Activated B cell treated with CpG ODN at 0.5 μM for 24 hours (primary cell): ENCODE data around the gene PSME1. TPM values are rescaled to one million over a fixed set of nuclear protein-coding genes. Genes with fewer than 3 reads are reported as not detected.

ENCODE experiments used
- ATAC-seq: fragments of 200-7000 bp; cut with Tn5 transposase; one replicate; pipeline ENCODE4 v1.10.0; 2021; ENCODE audit warnings: low read depth, mild to moderate bottlenecking, moderate library complexity
- CTCF ChIA-PET: fragments of 350-600 bp; sonication (Branson Sonifier 250); formaldehyde crosslinking; loops from one replicate; lab custom pipeline; 2021; ENCODE audit warnings: antibody characterized with exemption; lab: Charles Lee
- POLR2A ChIA-PET: fragments of 350-600 bp; sonication (Branson Sonifier 250); formaldehyde crosslinking; loops from one replicate; lab custom pipeline; 2021; ENCODE audit warnings: antibody characterized with exemption; lab: Charles Lee
- DNase-seq: peaks from one replicate; pipeline ENCODE4 v3.0.0; 2022
- H3K27ac Mint-ChIP-seq: one replicate; pipeline ENCODE4 v1.8.0; 2020; ENCODE audit warnings: mixed read lengths
- H3K27me3 Mint-ChIP-seq: one replicate; pipeline ENCODE4 v1.8.0; 2021; ENCODE audit warnings: mixed read lengths
- H3K36me3 Mint-ChIP-seq: one replicate; pipeline ENCODE4 v1.8.0; 2021; ENCODE audit warnings: low read depth, mixed read lengths
- H3K4me1 Mint-ChIP-seq: one replicate; pipeline ENCODE4 v1.8.0; 2021; ENCODE audit warnings: mixed read lengths
- H3K4me3 Mint-ChIP-seq: one replicate; pipeline ENCODE4 v1.8.0; 2020; ENCODE audit warnings: mild to moderate bottlenecking, mixed read lengths
- H3K9me3 Mint-ChIP-seq: one replicate; pipeline ENCODE4 v1.8.0; 2020; ENCODE audit warnings: mixed read lengths
- intact Hi-C: fragments of 100-400 bp; cut with micrococcal nuclease; formaldehyde crosslinking; loops from one replicate; pipeline ENCODE4 v1.15.1; 2024
- total RNA-seq: library from RNA; stranded (reverse); gene quantifications from 2 replicates; pipeline ENCODE4 v1.2.3, GENCODE V29; 2022
- TF ChIP-seq, protein P1 (sequence below): fragments of 200-600 bp; IDR thresholded peaks from one replicate; pipeline ENCODE4 v1.8.0; 2022; ENCODE audit warnings: antibody characterized with exemption, mild to moderate bottlenecking

The PSME1 gene
- total RNA-seq, 1 donor from 2014 or later, result 406 TPM

DNA sequence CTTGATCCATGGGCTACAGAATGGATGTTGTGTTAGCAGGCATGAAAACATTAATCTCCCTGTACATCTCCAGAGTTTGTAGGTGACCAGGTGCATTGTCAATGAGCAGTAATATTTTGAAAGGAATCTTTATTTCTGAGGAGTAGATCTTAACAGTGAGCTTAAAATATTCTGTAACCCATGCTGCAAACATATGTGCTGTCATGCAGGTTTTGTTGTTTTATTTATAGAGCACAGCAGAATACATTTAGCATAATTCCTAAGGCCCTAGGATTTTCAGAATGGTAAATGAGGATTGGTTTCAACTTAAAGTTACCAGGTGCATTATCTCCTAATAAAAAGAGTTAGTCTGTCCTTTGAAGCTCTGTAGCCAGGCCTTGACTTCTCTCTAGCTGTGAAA, 9.1 kb upstream of the PSME1 start:
- ATAC-seq (no peak), DNase-seq (no peak)
- no peak overlapping the region for H3K4me3 Mint-ChIP-seq
- TF ChIP-seq, protein P1, sequence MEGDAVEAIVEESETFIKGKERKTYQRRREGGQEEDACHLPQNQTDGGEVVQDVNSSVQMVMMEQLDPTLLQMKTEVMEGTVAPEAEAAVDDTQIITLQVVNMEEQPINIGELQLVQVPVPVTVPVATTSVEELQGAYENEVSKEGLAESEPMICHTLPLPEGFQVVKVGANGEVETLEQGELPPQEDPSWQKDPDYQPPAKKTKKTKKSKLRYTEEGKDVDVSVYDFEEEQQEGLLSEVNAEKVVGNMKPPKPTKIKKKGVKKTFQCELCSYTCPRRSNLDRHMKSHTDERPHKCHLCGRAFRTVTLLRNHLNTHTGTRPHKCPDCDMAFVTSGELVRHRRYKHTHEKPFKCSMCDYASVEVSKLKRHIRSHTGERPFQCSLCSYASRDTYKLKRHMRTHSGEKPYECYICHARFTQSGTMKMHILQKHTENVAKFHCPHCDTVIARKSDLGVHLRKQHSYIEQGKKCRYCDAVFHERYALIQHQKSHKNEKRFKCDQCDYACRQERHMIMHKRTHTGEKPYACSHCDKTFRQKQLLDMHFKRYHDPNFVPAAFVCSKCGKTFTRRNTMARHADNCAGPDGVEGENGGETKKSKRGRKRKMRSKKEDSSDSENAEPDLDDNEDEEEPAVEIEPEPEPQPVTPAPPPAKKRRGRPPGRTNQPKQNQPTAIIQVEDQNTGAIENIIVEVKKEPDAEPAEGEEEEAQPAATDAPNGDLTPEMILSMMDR, result no peak
- peaks cover 38% of the 10 kb centered on the region for H3K4me1 Mint-ChIP-seq
- ChIA-PET POLR2A (interaction anchor here (0.6 to 2.9 kb wide), 3 partner anchors 9 to 186 kb away, joined by 3 to 22 read pairs (median 17); partner anchors contain the start of genes DCAF11, NRL and PSME1), CTCF (interaction anchor here (1.0 to 1.9 kb wide), 3 partner anchors 12 to 46 kb away, joined by 3 to 5 read pairs (median 4); partner anchors contain the start of genes DCAF11 and NRL)
- no peaks in the 10 kb centered on the region for H3K9me3 Mint-ChIP-seq
- H3K27ac Mint-ChIP-seq, result no peak overlapping the region
- peaks cover 26% of the 10 kb centered on the region for H3K36me3 Mint-ChIP-seq
- H3K27me3 Mint-ChIP-seq, result no peaks in the 10 kb centered on the region
- intact Hi-C loops, result no loop called here

DNA sequence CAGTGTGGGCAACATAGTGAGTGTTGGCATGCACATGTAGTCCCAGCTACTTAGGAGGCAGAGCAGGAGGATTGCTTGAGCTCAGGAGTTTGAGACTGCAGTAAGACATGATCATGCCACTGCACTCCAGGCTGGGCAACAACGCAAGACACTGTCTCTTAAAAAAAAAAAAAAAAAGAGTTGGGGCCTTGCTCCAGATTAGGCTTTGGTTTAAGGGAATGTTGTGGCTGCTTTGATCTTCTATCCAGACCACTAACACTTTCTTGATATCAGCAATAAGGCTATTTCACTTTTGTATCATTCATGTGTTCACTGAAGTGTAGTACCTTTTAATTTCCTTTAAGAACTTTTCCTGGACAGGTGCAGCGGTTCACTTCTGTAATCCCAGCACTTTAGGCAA, 8.3 kb upstream of the PSME1 start:
- Mint-ChIP-seq H3K27me3 (no peaks in the 10 kb centered on the region), H3K4me3 (no peak overlapping the region), H3K36me3 (peaks cover 22% of the 10 kb centered on the region), H3K9me3 (no peaks in the 10 kb centered on the region), H3K27ac (peak overlapping the region; percentile 35), H3K4me1 (peaks cover 40% of the 10 kb centered on the region)
- no peak for ATAC-seq
- intact Hi-C loops, result no loop called here
- DNase-seq, result no peak
- TF ChIP-seq, protein P1, result no peak
- POLR2A ChIA-PET, result interaction anchor here (2.3 to 2.9 kb wide), 2 partner anchors 8 to 12 kb away, joined by 17 to 22 read pairs; partner anchors contain the start of genes DCAF11, NRL and PSME1
- CTCF ChIA-PET, result no interaction called here

DNA sequence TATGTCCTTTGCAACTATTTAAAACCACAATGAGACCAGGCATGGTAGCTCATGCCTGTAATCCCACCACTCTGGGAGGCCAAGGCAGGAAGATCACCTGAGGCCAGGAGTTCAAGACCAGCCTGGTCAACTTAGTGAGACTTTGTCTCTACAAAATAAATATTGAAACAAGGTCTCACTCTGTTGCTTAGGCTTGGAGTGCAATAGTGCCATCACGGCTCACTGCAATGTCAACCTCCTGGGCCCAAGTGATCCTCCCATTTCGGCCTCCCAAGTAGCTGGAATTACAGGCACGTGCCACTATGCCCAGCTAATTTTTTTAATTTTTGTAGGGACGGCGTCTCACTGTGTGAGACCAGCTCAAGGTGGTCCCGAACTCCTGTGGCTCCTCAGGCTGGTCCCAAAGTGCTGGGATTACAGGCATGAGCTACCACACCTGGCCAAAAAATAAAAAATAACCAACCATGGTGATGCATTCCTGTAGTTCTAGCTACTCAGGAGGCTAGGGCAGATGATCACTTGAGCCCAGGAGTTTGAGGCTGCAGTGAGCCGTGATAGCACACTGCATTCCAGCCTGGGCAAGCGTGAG, 6.5 kb upstream of the PSME1 start:
- ATAC-seq (no peak), DNase-seq (no peak)
- H3K27ac Mint-ChIP-seq, result no peak overlapping the region
- POLR2A ChIA-PET, result interaction anchor here (0.6 to 1.9 kb wide), 3 partner anchors 15 to 78 kb away, joined by 3 to 8 read pairs (median 7); partner anchors contain the start of genes CARMIL3, DCAF11 and NRL
- H3K27me3 Mint-ChIP-seq, result no peaks in the 10 kb centered on the region
- H3K9me3 Mint-ChIP-seq, result no peaks in the 10 kb centered on the region
- CTCF ChIA-PET, result interaction anchor here (0.6 kb wide), 1 partner anchor 179 kb away, joined by 3 read pairs; no protein-coding TSS in a partner anchor
- intact Hi-C loops, result no loop called here
- H3K4me1 Mint-ChIP-seq, result peaks cover 26% of the 10 kb centered on the region
- peaks cover 6% of the 10 kb centered on the region for H3K36me3 Mint-ChIP-seq
- TF ChIP-seq, protein P1, result no peak
- no peak overlapping the region for H3K4me3 Mint-ChIP-seq

DNA sequence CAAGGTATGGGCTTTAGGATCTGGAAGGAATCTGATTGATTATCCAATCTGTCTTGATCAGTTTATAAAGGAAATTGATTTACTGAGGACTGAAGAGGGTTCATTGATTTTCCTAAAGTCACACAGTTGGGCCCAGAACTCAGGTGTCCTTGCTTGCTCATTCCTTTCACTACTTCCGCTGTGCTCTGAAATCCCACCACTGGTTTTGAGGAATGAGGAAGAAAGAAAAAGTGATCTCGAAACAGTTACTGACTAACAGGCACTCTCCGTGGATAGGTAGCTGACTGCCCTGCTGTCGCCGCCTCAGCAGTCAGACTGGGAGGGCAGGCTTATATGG, 5.6 kb upstream of the PSME1 start, which contains the start of gene FITM1:
Gene FITM1 (plus strand): TSS at position 280 of the 337 bp plus-strand sequence. CDS start 905 bp downstream, outside the sequence.
- intact Hi-C loops, result no loop called here
- Mint-ChIP-seq H3K27me3 (no peaks in the 10 kb centered on the region), H3K9me3 (no peaks in the 10 kb centered on the region), H3K36me3 (peaks cover 3% of the 10 kb centered on the region), H3K27ac (no peak within 1 kb of the TSS), H3K4me1 (peaks cover 30% of the 10 kb centered on the region), H3K4me3 (no peak within 1 kb of the TSS)
- ChIA-PET POLR2A (interaction anchor here (0.6 kb wide), 1 partner anchor 78 kb away, joined by 3 read pairs; the partner anchor contains the start of gene CARMIL3), CTCF (no interaction called here)
- no peak for DNase-seq
- ATAC-seq, result no peak
- TF ChIP-seq, protein P1, result no peak
